ENCODE data around the gene CYP1A2.

DNA sequence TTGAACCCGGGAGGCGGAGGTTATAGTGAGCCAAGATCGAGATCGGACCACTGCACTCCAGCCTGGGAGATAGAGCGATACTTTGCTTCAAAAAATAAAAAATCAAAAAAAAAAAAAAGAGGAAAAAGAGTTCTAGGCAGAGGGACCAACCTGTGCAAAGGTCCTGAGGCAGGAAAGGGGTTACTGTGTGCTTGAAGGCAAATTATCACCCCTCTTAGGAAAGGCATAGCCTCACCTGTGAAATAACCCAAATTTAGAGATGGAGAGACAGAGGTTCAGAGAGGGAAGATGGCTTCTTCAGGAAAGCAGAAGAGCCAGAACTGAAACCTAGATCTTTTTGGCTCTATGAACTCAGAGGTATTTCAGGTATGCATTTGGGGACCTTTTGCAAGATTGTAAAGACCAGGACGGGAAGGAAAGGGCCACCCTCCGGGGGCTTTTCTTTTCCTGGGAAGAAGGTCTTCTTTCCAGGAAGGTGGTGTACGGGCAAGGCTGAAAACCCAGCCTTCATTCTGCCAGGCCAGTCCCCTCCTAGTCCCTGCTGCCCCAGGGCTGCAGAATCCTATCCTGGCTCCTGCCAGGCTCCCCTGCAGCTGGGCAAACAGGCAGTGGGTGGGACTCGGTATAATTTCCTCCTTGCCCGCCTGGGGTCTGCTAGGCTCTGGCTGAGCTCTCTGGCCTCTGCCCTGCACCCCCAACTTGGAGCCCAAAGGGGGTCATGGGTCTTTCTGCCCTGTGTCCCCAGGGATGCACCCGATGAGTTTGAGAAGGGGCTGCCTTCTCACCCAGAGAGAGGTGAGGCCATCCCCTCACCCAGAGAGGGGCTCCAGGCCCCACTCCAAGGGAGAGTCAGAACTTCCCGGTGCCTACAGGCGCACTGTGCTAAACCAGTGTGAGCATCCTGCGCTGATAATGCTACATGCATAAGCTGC lies 18.8 kb downstream of the CYP1A2 start:
- TF ChIP-seq, protein P1, sequence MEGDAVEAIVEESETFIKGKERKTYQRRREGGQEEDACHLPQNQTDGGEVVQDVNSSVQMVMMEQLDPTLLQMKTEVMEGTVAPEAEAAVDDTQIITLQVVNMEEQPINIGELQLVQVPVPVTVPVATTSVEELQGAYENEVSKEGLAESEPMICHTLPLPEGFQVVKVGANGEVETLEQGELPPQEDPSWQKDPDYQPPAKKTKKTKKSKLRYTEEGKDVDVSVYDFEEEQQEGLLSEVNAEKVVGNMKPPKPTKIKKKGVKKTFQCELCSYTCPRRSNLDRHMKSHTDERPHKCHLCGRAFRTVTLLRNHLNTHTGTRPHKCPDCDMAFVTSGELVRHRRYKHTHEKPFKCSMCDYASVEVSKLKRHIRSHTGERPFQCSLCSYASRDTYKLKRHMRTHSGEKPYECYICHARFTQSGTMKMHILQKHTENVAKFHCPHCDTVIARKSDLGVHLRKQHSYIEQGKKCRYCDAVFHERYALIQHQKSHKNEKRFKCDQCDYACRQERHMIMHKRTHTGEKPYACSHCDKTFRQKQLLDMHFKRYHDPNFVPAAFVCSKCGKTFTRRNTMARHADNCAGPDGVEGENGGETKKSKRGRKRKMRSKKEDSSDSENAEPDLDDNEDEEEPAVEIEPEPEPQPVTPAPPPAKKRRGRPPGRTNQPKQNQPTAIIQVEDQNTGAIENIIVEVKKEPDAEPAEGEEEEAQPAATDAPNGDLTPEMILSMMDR (IDR thresholded peaks at IDR 0.05), result no peak
- TF ChIP-seq ZFX (IDR thresholded peaks at IDR 0.05; ENCODE audit: borderline replicate concordance), result no peak
